MM.1S (cell line): Measurements from ENCODE around the gene CST1.

Experiments used
- EZH2 ChIP-seq: fragments of 300-600 bp; sonication (generic); optimal IDR thresholded peaks from 2 replicates; pipeline ENCODE3; 2017; ENCODE audit warnings: low read depth, mild to moderate bottlenecking, antibody characterized with exemption, low read length, mixed read lengths
- EZH2phosphoT487 ChIP-seq: fragments of 300-600 bp; sonication (generic); IDR thresholded peaks from 2 replicates; pipeline ENCODE4 v1.6.1; 2018; ENCODE audit warnings: antibody characterized with exemption, low read length
- TF ChIP-seq, protein P1 (sequence below): fragments of 300-600 bp; sonication (generic); IDR thresholded peaks from 2 replicates; pipeline ENCODE4 v1.5.1; 2016; ENCODE audit warnings: antibody characterized with exemption, low read length, mixed read lengths

- TF ChIP-seq, protein P1, sequence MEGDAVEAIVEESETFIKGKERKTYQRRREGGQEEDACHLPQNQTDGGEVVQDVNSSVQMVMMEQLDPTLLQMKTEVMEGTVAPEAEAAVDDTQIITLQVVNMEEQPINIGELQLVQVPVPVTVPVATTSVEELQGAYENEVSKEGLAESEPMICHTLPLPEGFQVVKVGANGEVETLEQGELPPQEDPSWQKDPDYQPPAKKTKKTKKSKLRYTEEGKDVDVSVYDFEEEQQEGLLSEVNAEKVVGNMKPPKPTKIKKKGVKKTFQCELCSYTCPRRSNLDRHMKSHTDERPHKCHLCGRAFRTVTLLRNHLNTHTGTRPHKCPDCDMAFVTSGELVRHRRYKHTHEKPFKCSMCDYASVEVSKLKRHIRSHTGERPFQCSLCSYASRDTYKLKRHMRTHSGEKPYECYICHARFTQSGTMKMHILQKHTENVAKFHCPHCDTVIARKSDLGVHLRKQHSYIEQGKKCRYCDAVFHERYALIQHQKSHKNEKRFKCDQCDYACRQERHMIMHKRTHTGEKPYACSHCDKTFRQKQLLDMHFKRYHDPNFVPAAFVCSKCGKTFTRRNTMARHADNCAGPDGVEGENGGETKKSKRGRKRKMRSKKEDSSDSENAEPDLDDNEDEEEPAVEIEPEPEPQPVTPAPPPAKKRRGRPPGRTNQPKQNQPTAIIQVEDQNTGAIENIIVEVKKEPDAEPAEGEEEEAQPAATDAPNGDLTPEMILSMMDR: no peak
- TF ChIP-seq EZH2phosphoT487: no peak
- TF ChIP-seq EZH2: no peak
These were observed 14.8 kb upstream of the CST1 start for GRCh38 chr20:23765578-23765977.
